ENCODE data around the gene LRRFIP1. TPM values are rescaled to one million over a fixed set of nuclear protein-coding genes. Genes with fewer than 3 reads are reported as not detected.

Gene LRRFIP1
- total and polyA plus RNA-seq, 9 of the 15 experiments (the other 6 are each of a cell fraction or from before 2014, with no cell fraction given): 13.1 to 45.2 (median 31.3) TPM

GRCh38 chr2:237766340-237766739, 139.0 kb downstream of the LRRFIP1 start (continued):
- TF ChIP-seq E2F1 (CRISPR knock-in tag; IDR thresholded peaks at IDR 0.05) (no peak), THRB (CRISPR knock-in tag; conservative IDR thresholded peaks at IDR 0.05) (no peak), EZH2 (IDR thresholded peaks at IDR 0.05; ENCODE audit: borderline replicate concordance, low read depth, low read length) (no peak), ZNF592 (IDR thresholded peaks at IDR 0.05) (no peak)

All from K562 (cell line).